Measurements from ENCODE around the gene ATP2C1.

Gene ATP2C1

DNA sequence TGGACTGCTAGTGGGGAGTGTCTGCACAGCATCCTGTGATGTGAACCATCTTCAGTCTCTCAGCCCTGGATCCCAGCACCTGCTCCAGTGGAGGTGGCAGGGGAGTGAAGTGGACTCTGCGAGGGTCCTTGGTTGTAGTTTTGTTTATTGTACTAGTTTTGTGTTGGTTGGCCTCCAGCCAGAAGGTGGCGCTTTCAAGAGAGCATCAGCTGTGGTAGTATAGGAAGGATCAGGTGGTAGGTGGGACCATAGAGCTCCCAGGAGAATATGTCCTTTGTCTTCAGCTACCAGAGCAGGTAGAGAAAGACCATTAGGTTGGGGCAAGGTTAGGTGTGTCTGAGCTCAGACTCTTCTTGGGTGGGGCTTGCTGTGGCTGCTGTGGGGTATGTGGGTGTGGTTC is 153.7 kb downstream of the ATP2C1 start:
- no peak for DNase-seq (ENCODE audit: low read depth in 1 of 2, low spot score in 1 of 2)

DNA sequence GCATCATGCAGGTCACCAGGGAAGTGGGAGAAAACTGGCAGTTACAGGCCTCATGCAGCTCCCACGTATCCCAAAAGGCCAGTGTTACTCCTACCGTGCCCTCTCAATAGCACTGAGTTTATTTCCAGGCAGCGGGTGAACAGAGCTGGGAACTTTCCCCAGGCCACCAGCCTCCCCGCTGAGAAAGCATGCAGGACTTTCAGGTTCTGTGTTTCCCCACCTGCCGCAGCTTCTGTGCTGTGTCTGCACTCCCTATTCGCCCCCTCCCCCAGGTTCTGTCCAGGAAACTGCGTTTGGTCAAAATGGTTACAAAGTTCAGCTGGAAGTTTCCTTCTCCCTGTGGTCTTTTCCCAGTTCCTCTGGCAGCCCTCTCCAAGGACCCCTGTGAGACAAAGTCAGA is 154.1 kb downstream of the ATP2C1 start:
- no peak overlapping the region for H3K27ac ChIP-seq (replicated peaks)
- peaks cover 2% of the 10 kb centered on the region for H3K27me3 ChIP-seq (ENCODE audit: insufficient read depth, poor library complexity, severe bottlenecking)
- DNase-seq (ENCODE audit: low read depth in 1 of 2, low spot score in 1 of 2): no peak
- TF ChIP-seq SPI1 (IDR thresholded peaks at IDR 0.05; ENCODE audit: borderline replicate concordance, low read depth) (no peak), GABPA (IDR thresholded peaks at IDR 0.05; ENCODE audit: low read depth) (no peak), POLR2AphosphoS5 (IDR thresholded peaks at IDR 0.05; ENCODE audit: low read depth) (no peak)
- TF ChIP-seq, protein P1, sequence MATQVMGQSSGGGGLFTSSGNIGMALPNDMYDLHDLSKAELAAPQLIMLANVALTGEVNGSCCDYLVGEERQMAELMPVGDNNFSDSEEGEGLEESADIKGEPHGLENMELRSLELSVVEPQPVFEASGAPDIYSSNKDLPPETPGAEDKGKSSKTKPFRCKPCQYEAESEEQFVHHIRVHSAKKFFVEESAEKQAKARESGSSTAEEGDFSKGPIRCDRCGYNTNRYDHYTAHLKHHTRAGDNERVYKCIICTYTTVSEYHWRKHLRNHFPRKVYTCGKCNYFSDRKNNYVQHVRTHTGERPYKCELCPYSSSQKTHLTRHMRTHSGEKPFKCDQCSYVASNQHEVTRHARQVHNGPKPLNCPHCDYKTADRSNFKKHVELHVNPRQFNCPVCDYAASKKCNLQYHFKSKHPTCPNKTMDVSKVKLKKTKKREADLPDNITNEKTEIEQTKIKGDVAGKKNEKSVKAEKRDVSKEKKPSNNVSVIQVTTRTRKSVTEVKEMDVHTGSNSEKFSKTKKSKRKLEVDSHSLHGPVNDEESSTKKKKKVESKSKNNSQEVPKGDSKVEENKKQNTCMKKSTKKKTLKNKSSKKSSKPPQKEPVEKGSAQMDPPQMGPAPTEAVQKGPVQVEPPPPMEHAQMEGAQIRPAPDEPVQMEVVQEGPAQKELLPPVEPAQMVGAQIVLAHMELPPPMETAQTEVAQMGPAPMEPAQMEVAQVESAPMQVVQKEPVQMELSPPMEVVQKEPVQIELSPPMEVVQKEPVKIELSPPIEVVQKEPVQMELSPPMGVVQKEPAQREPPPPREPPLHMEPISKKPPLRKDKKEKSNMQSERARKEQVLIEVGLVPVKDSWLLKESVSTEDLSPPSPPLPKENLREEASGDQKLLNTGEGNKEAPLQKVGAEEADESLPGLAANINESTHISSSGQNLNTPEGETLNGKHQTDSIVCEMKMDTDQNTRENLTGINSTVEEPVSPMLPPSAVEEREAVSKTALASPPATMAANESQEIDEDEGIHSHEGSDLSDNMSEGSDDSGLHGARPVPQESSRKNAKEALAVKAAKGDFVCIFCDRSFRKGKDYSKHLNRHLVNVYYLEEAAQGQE (IDR thresholded peaks at IDR 0.05; ENCODE audit: insufficient replicate concordance, low read depth): no peak
- TF ChIP-seq, protein P2, sequence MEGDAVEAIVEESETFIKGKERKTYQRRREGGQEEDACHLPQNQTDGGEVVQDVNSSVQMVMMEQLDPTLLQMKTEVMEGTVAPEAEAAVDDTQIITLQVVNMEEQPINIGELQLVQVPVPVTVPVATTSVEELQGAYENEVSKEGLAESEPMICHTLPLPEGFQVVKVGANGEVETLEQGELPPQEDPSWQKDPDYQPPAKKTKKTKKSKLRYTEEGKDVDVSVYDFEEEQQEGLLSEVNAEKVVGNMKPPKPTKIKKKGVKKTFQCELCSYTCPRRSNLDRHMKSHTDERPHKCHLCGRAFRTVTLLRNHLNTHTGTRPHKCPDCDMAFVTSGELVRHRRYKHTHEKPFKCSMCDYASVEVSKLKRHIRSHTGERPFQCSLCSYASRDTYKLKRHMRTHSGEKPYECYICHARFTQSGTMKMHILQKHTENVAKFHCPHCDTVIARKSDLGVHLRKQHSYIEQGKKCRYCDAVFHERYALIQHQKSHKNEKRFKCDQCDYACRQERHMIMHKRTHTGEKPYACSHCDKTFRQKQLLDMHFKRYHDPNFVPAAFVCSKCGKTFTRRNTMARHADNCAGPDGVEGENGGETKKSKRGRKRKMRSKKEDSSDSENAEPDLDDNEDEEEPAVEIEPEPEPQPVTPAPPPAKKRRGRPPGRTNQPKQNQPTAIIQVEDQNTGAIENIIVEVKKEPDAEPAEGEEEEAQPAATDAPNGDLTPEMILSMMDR (IDR thresholded peaks at IDR 0.05; ENCODE audit: insufficient read depth, low read length): no peak
- no peak overlapping the region for H3K4me3 ChIP-seq (replicated peaks; ENCODE audit: insufficient read depth, low read length)

More for the DNA sequence above, 153.7 kb downstream of the ATP2C1 start:
- peaks cover 2% of the 10 kb centered on the region for H3K27me3 ChIP-seq (ENCODE audit: insufficient read depth, poor library complexity, severe bottlenecking)
- no peak overlapping the region for H3K4me3 ChIP-seq (replicated peaks; ENCODE audit: insufficient read depth, low read length)
- TF ChIP-seq GABPA (IDR thresholded peaks at IDR 0.05; ENCODE audit: low read depth) (no peak), POLR2AphosphoS5 (IDR thresholded peaks at IDR 0.05; ENCODE audit: low read depth) (no peak), SPI1 (IDR thresholded peaks at IDR 0.05; ENCODE audit: borderline replicate concordance, low read depth) (no peak)
- TF ChIP-seq, protein P2 (IDR thresholded peaks at IDR 0.05; ENCODE audit: insufficient read depth, low read length): no peak
- TF ChIP-seq, protein P1 (IDR thresholded peaks at IDR 0.05; ENCODE audit: insufficient replicate concordance, low read depth): no peak
- no peak overlapping the region for H3K27ac ChIP-seq (replicated peaks)

DNA sequence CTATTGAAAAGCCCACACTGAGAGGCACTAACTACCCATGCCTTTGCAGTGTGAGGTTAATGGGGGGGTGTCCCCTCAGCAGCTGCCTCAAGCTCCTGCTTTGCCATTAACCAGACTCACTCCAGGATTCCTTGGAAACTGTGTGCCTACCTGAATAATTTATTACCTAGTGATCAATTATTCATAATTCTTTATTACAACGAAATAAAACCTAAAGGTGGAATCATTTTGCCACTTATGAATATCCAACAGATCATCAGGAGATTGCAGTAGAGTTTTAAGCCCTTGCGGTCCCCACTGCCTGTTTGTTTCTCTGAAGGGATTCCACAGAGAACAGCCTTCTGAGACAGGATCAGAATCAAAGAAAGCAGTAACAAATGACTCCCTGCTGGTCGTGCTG is 156.1 kb downstream of the ATP2C1 start:
- TF ChIP-seq SPI1 (IDR thresholded peaks at IDR 0.05; ENCODE audit: borderline replicate concordance, low read depth) (no peak), GABPA (IDR thresholded peaks at IDR 0.05; ENCODE audit: low read depth) (no peak), POLR2AphosphoS5 (IDR thresholded peaks at IDR 0.05; ENCODE audit: low read depth) (no peak)
- TF ChIP-seq, protein P1 (IDR thresholded peaks at IDR 0.05; ENCODE audit: insufficient replicate concordance, low read depth): no peak
- H3K27me3 ChIP-seq (ENCODE audit: insufficient read depth, poor library complexity, severe bottlenecking): no peaks in the 10 kb centered on the region
- no peak overlapping the region for H3K4me3 ChIP-seq (replicated peaks; ENCODE audit: insufficient read depth, low read length)
- DNase-seq (ENCODE audit: low read depth in 1 of 2, low spot score in 1 of 2): no peak
- no peak overlapping the region for H3K27ac ChIP-seq (replicated peaks)
